Gastrocnemius medialis (tissue), 4 donors: ENCODE data around the gene HMGB3. TPM values are rescaled to one million over a fixed set of nuclear protein-coding genes. Genes with fewer than 3 reads are reported as not detected.

ENCODE experiments used
- ATAC-seq, 2 donors: fragments of 150-250 bp; one replicate each; pipeline ENCODE4 v1.9.1; 2016
- DNase-seq, 2 donors: peaks; one replicate each; pipeline ENCODE4 v3.0.0-alpha.2; 2019
- H3K27ac ChIP-seq, 4 donors: fragments of 200-600 bp; sonication (generic); 1 replicate in 1 of 4; 2 replicates in 3 of 4; pipeline ENCODE4 v1.5.1; 2016 to 2018; ENCODE audit warnings: mild to moderate bottlenecking in 2 of 4, moderate library complexity in 1 of 4
- H3K27me3 ChIP-seq, 3 donors: fragments of 200-600 bp; sonication (generic) in 2 of 3; 1 replicate in 1 of 3; 2 replicates in 2 of 3; pipeline versions ENCODE4 v1.5.1 to v1.6.0; 2016 to 2019; ENCODE audit warnings: mild to moderate bottlenecking in 1 of 3, moderate library complexity in 1 of 3
- H3K36me3 ChIP-seq, 2 donors: fragments of 200-600 bp; sonication (generic) in 1 of 2; one replicate each; pipeline ENCODE4 v1.5.1; 2017 to 2018
- H3K4me1 ChIP-seq, 2 donors: fragments of 200-600 bp; sonication (generic) in 1 of 2; one replicate each; pipeline ENCODE4 v1.5.1; 2016 to 2017; ENCODE audit warnings: mild to moderate bottlenecking in 2 of 2
- H3K4me3 ChIP-seq, 4 donors: fragments of 200-600 bp; sonication (generic) in 3 of 4; 1 replicate in 1 of 4; 2 replicates in 3 of 4; pipeline ENCODE4 v1.5.1; 2016 to 2019; ENCODE audit warnings: mild to moderate bottlenecking in 2 of 4
- H3K9me3 ChIP-seq, 3 donors: fragments of 200-600 bp; sonication (generic) in 2 of 3; 1 replicate in 1 of 3; 2 replicates in 2 of 3; pipeline ENCODE4 v1.5.1; 2016 to 2019
- POLR2A ChIP-seq, 2 donors: fragments of 450-650 bp; IDR thresholded peaks; one replicate each; pipeline ENCODE4 v1.6.1; 2017; ENCODE audit warnings: antibody characterized with exemption in 2 of 2, mild to moderate bottlenecking in 2 of 2, moderate library complexity in 2 of 2
- in situ Hi-C, 4 donors: fragments of 200-750 bp; cut with MboI; loops; one replicate each; pipeline versions ENCODE4 v1.15.0 to v1.8.0; 2017; ENCODE audit warnings: low sequenced_read_pairs in 4 of 4
- intact Hi-C: fragments of 100-400 bp; cut with DNase I; formaldehyde crosslinking; loops from one replicate; pipeline ENCODE4 v1.15.1; 2023; ENCODE audit warnings: low total_unique reads
- total RNA-seq, 4 donors: library from RNA; depleted of rRNA; stranded (reverse); fragments of >200 nt; gene quantifications; one replicate each; pipeline versions ENCODE4 v1.1.0 to v1.2.3, GENCODE V29; 2016
- TF ChIP-seq, protein P1 (sequence below), 5 experiments: fragments of 450-650 bp in 3 of 5; fragments of 200-600 bp in 2 of 5; sonication (generic) in 2 of 5; IDR thresholded peaks in 4 of 5; conservative IDR thresholded peaks in 1 of 5; 1 replicate in 4 of 5; 2 replicates in 1 of 5; pipeline ENCODE4 v1.5.1; 2016 to 2019; ENCODE audit warnings: antibody characterized with exemption in 5 of 5, mild to moderate bottlenecking in 3 of 5, moderate library complexity in 3 of 5

Gene HMGB3
- total RNA-seq, 4 donors from 2014 or later = 15.0 to 58.3 (median 18.7) TPM

- no peak for DNase-seq
- no peaks in the 10 kb centered on the region for H3K9me3 ChIP-seq
- in situ Hi-C loops = no loop called here
- ATAC-seq = no peak
- intact Hi-C loops = loop anchor here (5.0 to 10.0 kb wide), 2 partner anchors 85 to 208 kb away; partner anchors contain the start of gene CD99L2
- peaks cover 0 to 5% of the 10 kb centered on the region in 2 donors for H3K4me1 ChIP-seq
- H3K36me3 ChIP-seq = no peaks in the 10 kb centered on the region
- TF ChIP-seq, protein P1, sequence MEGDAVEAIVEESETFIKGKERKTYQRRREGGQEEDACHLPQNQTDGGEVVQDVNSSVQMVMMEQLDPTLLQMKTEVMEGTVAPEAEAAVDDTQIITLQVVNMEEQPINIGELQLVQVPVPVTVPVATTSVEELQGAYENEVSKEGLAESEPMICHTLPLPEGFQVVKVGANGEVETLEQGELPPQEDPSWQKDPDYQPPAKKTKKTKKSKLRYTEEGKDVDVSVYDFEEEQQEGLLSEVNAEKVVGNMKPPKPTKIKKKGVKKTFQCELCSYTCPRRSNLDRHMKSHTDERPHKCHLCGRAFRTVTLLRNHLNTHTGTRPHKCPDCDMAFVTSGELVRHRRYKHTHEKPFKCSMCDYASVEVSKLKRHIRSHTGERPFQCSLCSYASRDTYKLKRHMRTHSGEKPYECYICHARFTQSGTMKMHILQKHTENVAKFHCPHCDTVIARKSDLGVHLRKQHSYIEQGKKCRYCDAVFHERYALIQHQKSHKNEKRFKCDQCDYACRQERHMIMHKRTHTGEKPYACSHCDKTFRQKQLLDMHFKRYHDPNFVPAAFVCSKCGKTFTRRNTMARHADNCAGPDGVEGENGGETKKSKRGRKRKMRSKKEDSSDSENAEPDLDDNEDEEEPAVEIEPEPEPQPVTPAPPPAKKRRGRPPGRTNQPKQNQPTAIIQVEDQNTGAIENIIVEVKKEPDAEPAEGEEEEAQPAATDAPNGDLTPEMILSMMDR (IDR thresholded peaks at IDR 0.05 in 4 of 5, conservative IDR thresholded peaks at IDR 0.05 in 1 of 5) = no peak
- TF ChIP-seq POLR2A (IDR thresholded peaks at IDR 0.05) = no peak
- H3K27ac ChIP-seq = no peak overlapping the region
- H3K4me3 ChIP-seq = no peak overlapping the region
- H3K27me3 ChIP-seq = no peaks in the 10 kb centered on the region
These were observed 2.9 kb upstream of the HMGB3 start for GRCh38 chrX:150980186-150980585.

- DNase-seq (no peak), ATAC-seq (no peak)
- peaks cover 0 to 5% of the 10 kb centered on the region in 2 donors for H3K4me1 ChIP-seq
- H3K4me3 ChIP-seq = no peak overlapping the region
- in situ Hi-C loops = no loop called here
- no peak overlapping the region for H3K27ac ChIP-seq
- TF ChIP-seq, protein P1 (IDR thresholded peaks at IDR 0.05 in 4 of 5, conservative IDR thresholded peaks at IDR 0.05 in 1 of 5) = no peak
- TF ChIP-seq POLR2A (IDR thresholded peaks at IDR 0.05) = no peak
- H3K9me3 ChIP-seq = no peaks in the 10 kb centered on the region
- H3K36me3 ChIP-seq = no peaks in the 10 kb centered on the region
- no peaks in the 10 kb centered on the region for H3K27me3 ChIP-seq
- intact Hi-C loops = loop anchor here (5.0 to 10.0 kb wide), 2 partner anchors 86 to 208 kb away; partner anchors contain the start of gene CD99L2
These were observed 2.4 kb upstream of the HMGB3 start for GRCh38 chrX:150980711-150981110.

DNA sequence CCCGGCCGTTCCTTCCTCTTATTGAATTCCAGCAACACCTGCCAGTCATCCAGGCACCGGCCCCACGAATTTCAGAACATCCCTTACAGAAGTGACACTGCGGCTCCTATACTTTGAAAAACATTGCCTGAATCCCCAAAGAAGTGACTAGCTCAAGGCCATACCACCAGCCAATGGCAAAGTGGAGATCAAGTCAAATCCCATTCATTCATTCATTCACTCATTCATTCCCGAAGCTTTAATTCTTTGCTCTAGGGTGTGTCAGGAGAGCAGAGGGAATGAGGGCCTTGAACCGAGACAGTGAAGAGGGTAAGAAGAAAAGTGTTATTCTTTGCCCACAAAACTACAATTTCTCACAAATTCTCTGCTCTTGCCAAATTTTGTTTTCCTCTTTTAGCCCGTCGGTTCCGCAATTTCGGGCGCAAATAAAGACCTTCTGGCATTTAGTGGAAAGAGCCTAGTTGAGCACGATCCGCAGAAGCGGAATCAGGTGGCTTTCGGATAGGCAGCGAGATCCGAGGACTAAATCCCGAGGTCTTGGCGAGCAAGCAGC lies 824 bp upstream of the HMGB3 start:
- Histone ChIP-seq H3K27me3 (no peaks in the 10 kb centered on the region), H3K4me1 (peaks cover 0 to 5% of the 10 kb centered on the region in 2 donors), H3K27ac (no peak overlapping the region), H3K36me3 (no peaks in the 10 kb centered on the region), H3K4me3 (peak overlapping the region; percentile 51 to 57 (median 52)), H3K9me3 (no peaks in the 10 kb centered on the region)
- TF ChIP-seq, protein P1 (IDR thresholded peaks at IDR 0.05 in 4 of 5, conservative IDR thresholded peaks at IDR 0.05 in 1 of 5) = no peak
- TF ChIP-seq POLR2A (IDR thresholded peaks at IDR 0.05) = no peak
- DNase-seq (no peak), ATAC-seq (no peak)
- in situ Hi-C loops = no loop called here
- intact Hi-C loops = loop anchor here (5.0 to 10.0 kb wide), 2 partner anchors 88 to 210 kb away; partner anchors contain the start of gene CD99L2

GRCh38 chrX:150983521-150984168 lies 510 bp downstream of the HMGB3 start:
- DNase-seq (no peak), ATAC-seq (peak; percentile 27 to 34)
- in situ Hi-C loops = no loop called here
- H3K9me3 ChIP-seq = no peaks in the 10 kb centered on the region
- no peaks in the 10 kb centered on the region for H3K36me3 ChIP-seq
- no peak for TF ChIP-seq POLR2A (IDR thresholded peaks at IDR 0.05)
- TF ChIP-seq, protein P1 (IDR thresholded peaks at IDR 0.05 in 4 of 5, conservative IDR thresholded peaks at IDR 0.05 in 1 of 5) = no peak
- H3K27ac ChIP-seq = peak overlapping the region in 3 of 4 donors; percentile 36 to 78 (median 72)
- no peaks in the 10 kb centered on the region for H3K27me3 ChIP-seq
- intact Hi-C loops = loop anchor here (5.0 to 10.0 kb wide), 2 partner anchors 89 to 211 kb away; partner anchors contain the start of gene CD99L2
- H3K4me1 ChIP-seq = peaks cover 0 to 5% of the 10 kb centered on the region in 2 donors
- peak overlapping the region; percentile 41 to 58 (median 54) for H3K4me3 ChIP-seq
